Muscle layer of colon (tissue), 2 donors: Measurements from ENCODE around the gene ZDHHC4.

Experiments used
- H3K27ac ChIP-seq: one replicate; pipeline ENCODE4 v1.7.0; 2013; ENCODE audit warnings: low read depth, mild to moderate bottlenecking, low read length, moderate library complexity
- H3K27me3 ChIP-seq, 2 donors: one replicate each; pipeline ENCODE4 v1.7.0; 2013; ENCODE audit warnings: low read length in 2 of 2, mild to moderate bottlenecking in 2 of 2; ENCODE audit not compliant: insufficient read depth in 2 of 2, control insufficient read depth in 1 of 2
- H3K36me3 ChIP-seq: one replicate; pipeline ENCODE4 v1.7.0; 2013; ENCODE audit warnings: mild to moderate bottlenecking, low read length; ENCODE audit not compliant: insufficient read depth
- H3K4me1 ChIP-seq: one replicate; pipeline ENCODE4 v1.7.0; 2013; ENCODE audit warnings: mild to moderate bottlenecking, low read length; ENCODE audit not compliant: insufficient read depth
- H3K4me3 ChIP-seq, 2 donors: one replicate each; pipeline ENCODE4 v1.7.0; 2013; ENCODE audit warnings: low read length in 2 of 2, low read depth in 1 of 2, mild to moderate bottlenecking in 1 of 2, moderate library complexity in 1 of 2
- H3K9ac ChIP-seq: one replicate; pipeline ENCODE4 v1.7.0; 2013; ENCODE audit warnings: low read length
- H3K9me3 ChIP-seq: one replicate; pipeline ENCODE4 v1.7.0; 2013; ENCODE audit warnings: mild to moderate bottlenecking, low read length
- donor health status: abdominal sarcoma.
- donor health status: Adenocarcinoma of cecum.

Gene ZDHHC4

DNA sequence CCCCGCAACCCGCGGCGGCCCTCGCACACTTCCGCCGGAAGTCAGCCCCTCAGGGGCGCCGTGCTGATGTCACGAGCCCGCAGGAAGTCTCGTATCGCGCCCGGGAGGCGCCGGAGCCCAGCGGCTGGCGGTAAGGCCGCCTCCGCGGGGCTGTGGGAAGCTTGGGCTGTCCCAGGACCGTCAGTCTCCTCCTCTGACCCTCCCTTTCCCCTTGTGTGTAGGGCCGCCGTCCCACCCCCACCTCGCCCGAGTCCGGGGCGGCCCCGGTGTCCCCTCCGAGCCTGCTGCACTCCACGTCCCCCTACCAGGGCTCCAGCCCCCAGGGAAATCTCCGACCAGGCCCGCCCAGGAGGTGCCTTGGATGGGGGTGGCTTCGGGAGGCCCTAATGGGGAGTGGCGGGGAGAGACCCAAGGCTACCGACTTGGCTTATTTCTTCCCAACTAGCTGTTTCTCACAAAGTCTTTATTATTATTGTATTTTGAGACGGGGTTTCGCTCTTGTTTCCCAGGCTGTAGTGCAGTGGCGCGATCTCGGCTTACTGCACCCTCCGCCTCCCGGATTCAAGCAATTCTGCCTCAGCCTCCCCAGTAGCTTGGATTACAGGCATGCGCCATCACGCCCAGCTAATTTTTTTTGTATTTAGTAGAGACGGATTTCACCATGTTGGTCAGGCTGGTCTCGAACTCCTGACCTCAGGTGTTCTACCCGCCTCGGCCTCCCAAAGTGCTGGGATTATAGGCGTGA is at the start of gene ZDHHC4:
ZDHHC4 (plus strand) TSS at position 86 of the 745 bp plus-strand sequence. CDS start 3,108 bp downstream, outside the sequence.
- no peaks in the 10 kb centered on the region for H3K9me3 ChIP-seq
- H3K27me3 ChIP-seq: no peaks in the 10 kb centered on the region
- peak within 1 kb of the TSS; percentile 49 for H3K9ac ChIP-seq
- peaks cover 23% of the 10 kb centered on the region for H3K36me3 ChIP-seq
- peak within 1 kb of the TSS; percentile 62 to 87 for H3K4me3 ChIP-seq
- H3K4me1 ChIP-seq: peaks cover 4% of the 10 kb centered on the region
- H3K27ac ChIP-seq: peak within 1 kb of the TSS; percentile 91

DNA sequence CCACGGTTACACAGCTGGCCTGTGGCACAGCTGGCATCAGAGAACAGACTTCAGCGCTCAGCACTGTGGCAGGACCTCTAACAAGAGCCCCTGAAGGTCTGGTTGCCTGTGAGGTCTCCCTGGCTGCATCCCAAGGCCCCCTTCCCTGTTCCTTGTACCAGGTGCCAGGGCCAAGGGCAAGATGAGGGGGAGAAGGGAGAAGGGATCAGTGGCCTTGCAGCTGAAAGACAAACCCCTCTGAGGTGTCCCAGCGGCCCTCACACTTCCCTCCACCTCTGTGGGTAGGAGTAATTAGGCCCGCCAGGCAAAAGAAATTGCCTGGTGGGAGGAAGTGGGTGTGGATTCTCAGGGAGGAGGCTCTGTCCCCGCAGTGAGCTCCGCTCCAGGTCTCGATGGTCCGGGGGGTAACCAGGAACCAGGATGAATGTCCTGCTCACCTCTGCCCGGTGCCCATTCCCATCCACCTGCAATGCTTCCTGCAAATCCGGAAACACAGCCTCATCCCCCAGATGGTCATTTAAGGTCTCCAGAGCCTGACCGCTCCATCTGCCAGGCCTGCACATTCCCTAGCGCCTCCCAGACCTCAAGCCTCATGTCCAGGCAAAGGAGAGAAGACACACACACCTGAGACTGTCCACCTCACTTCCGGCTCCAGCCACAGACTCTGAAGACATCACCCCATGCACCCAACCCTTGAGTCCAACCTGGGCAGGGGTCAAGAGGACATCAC is 48.7 kb upstream of the ZDHHC4 start:
- Histone ChIP-seq H3K4me1 (no peaks in the 10 kb centered on the region), H3K27me3 (peaks cover 6 to 30% of the 10 kb centered on the region in 2 donors), H3K27ac (no peak overlapping the region), H3K36me3 (no peaks in the 10 kb centered on the region), H3K4me3 (no peak overlapping the region), H3K9ac (no peak overlapping the region), H3K9me3 (no peaks in the 10 kb centered on the region)

DNA sequence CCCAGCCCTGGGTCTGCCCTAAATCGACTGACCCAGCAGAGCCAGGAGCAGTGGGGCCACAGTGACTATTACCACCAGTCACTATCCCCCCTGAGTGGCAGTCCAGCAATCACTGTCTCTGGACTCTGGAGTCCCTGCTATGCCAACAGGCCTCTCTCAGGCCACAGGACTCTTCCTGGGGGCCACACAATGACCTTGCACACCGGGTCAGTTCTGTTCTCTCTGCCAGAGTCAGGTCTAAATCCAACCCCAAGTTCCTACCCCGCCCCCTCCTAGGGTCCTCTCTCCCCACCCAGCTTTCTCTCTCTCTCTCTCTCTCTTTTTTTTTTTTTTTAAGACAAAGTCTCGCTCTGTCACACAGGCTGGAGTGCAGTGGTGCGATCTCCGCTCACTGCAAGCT is 47.6 kb upstream of the ZDHHC4 start:
- Histone ChIP-seq H3K4me1 (no peaks in the 10 kb centered on the region), H3K36me3 (no peaks in the 10 kb centered on the region), H3K9ac (no peak overlapping the region), H3K27me3 (peaks cover 6 to 28% of the 10 kb centered on the region in 2 donors), H3K27ac (no peak overlapping the region), H3K4me3 (no peak overlapping the region), H3K9me3 (no peaks in the 10 kb centered on the region)

DNA sequence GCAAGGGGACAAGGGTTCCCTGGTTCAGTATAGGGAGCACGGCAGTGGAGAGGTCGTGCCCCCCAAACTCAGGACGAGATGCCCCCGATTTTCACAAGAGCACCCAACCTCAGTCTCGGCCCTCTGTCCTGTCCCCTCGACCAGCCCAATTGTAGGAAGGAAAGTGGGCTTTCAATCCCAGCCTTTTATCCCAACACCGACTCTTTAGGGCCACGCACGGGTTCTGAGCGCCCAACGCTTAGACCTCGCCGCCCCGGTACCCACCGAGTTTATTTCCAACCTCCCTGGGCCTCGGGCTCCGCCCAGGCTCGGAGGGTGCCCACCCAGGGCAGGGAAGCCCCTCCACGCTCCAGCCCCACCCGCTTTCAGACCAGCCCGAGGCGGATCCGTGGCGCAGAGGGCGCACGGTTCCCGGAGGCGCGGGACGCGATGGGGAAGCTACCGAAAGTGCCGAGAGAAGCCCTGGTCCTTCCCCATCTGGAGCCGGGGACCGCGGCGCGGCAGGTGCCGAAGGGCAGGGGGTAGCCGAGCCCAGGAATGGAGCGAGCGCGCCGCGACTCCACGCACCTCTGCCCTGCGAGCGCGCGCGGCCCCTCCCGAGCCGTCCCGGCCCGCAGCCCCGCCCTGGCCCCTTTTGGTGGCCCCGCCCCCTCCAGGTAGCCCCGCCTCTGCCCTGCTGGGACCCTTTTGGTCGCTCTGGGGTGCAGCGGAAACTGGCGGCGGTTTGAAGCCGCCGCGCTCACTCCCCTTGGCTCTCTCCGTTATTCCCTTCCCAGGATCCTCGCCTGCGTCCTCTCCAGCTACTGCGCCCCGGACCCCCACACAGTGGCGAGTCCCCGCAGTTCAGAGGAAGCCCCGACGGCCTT is 46.4 kb upstream of the ZDHHC4 start:
- Histone ChIP-seq H3K4me1 (no peaks in the 10 kb centered on the region), H3K27me3 (peaks cover 6 to 30% of the 10 kb centered on the region in 2 donors), H3K36me3 (no peaks in the 10 kb centered on the region), H3K9ac (no peak overlapping the region), H3K4me3 (no peak overlapping the region), H3K9me3 (no peaks in the 10 kb centered on the region), H3K27ac (no peak overlapping the region)

DNA sequence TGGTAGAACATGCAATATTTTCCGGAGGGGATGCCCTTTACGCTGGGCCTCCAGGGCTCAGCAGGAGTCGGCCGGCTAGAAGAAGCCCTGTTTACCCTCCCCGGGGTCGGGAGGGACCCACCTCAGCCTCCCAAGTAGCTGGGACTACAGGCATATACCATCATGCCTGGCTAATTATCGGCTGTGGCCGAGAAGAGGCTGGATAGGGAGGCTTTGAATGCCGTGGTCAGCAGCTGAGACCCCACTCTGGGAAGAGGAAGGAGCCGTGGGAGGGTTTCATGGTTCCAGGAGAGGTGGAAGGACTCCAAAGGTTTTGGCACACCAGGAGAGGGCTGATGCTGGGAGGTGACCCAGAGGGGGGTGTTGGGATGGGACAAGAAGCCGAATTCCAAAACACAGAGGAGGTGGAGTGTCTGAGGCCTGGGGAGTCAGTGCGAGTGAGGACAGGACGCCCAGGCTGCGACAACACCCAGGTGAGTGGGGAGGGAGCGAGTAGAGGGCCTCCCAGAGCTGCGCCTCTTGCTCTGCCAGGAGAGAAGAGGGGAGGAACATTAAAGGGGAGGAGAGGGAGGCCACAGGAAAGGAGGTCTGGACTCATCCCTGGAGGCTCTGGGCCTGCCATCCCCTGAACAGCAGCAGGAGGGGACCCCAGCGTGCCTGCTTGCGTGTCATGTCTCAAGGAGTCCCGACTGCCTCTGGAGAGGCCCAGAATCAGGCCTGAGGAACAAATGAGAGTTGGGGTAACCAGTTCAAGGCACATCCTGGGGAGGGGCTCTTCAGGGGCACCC is 45.6 kb upstream of the ZDHHC4 start:
- H3K27me3 ChIP-seq: peaks cover 6 to 33% of the 10 kb centered on the region in 2 donors
- H3K27ac ChIP-seq: no peak overlapping the region
- no peaks in the 10 kb centered on the region for H3K36me3 ChIP-seq
- H3K4me3 ChIP-seq: no peak overlapping the region
- H3K9me3 ChIP-seq: no peaks in the 10 kb centered on the region
- H3K9ac ChIP-seq: no peak overlapping the region
- H3K4me1 ChIP-seq: no peaks in the 10 kb centered on the region

DNA sequence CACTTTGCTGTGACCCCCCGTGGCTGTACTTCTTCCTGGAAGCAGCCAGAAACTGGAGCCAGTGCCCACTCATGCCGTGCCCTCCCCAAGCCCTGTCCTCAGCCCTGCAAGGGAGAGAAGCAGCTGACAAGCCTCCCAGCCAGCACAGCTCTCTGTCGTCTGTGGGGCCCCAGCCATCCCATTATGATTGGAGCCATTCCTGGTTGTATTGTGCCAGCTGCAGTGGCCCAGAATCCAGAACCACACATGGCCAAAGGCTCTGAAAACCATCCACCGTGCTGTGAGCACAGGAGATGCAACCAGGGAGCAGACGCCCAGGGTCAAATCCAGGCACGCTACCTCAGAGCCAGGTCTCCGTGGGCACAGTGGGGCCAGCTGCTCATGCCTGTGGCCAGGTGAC is 44.7 kb upstream of the ZDHHC4 start:
- no peak overlapping the region for H3K9ac ChIP-seq
- no peaks in the 10 kb centered on the region for H3K9me3 ChIP-seq
- no peak overlapping the region for H3K4me3 ChIP-seq
- no peak overlapping the region for H3K27ac ChIP-seq
- H3K36me3 ChIP-seq: no peaks in the 10 kb centered on the region
- H3K4me1 ChIP-seq: no peaks in the 10 kb centered on the region
- H3K27me3 ChIP-seq: peaks cover 0 to 26% of the 10 kb centered on the region in 2 donors

DNA sequence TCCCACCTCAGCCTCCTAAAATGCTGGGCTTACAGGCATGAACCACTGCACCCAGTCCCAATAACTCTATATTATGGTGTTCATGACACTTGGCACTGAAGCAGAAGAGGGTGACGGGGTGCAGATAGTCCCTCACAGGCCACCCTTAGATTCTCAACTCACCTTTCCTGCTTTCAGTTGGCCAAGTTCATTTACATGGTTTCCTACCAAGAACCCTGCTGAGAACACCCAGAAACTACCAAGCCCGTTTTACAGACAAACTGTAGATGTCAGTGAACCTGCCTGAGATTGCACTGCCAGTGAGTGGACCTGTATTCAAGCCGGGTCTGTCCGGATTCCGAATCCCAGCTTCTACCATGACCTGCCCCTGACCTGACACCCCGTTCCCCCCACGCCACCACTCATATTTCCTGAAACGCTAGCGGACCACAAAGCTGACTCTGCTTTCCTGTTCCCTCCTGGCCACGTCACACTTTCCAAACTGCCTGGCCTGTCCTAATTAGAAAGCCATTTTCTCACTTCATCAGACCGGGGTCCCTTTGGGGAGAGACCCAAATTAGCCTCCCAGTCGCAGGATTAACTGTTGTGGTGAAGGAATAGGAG is 43.3 kb upstream of the ZDHHC4 start:
- H3K4me3 ChIP-seq: no peak overlapping the region
- no peaks in the 10 kb centered on the region for H3K4me1 ChIP-seq
- peaks cover 0 to 32% of the 10 kb centered on the region in 2 donors for H3K27me3 ChIP-seq
- H3K9me3 ChIP-seq: no peaks in the 10 kb centered on the region
- H3K9ac ChIP-seq: no peak overlapping the region
- no peak overlapping the region for H3K27ac ChIP-seq
- H3K36me3 ChIP-seq: no peaks in the 10 kb centered on the region

DNA sequence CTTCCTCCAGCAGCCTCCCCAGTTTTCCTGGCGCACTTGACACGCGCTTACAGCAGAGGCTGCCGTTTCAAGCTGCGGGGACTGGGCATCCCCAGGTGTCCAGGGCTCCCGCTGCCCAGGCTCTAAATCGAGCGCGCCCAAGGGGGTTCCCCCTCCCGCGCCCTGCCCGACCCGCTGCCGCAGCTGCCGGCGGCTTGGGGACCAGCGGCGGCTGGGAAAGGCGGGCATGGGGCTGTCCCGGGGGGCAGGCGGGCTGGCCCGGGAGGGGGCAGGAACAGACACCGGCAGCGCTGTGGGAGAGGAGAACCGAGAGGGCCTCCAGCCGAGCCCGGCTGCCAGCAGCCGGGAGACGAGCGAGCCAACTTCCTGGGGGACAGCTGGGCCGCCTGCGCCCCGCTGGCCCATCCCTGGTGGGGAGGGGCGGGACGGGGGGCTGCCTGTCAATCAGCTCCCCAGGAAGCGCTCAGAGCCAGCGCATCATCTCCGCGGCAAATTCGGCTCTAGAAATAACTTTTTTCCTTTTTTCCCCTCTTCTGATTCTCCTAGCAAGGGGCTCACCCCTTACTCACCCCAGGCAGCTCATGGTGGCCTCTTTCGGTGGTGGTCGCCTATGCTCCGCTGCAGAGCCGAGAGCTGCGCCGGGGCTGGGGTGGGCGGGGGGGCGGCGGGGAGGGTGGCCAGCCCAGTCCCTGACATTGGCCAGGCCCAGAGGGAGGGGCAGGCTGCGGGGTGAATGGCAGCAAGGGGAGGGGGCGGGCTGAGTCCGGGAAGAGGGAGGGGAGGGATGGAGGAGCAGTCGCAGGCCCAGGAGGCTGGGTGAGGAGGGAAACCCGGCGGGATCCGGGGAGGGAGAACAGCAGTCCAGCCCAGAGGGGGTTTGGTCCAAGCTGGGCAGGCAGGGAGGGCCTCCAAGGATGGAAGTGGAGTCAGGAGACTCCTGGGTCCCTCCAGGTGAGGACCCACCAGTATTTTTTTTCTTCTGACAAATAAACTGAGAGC is 40.7 kb upstream of the ZDHHC4 start:
- Histone ChIP-seq H3K27me3 (peaks cover 0 to 29% of the 10 kb centered on the region in 2 donors), H3K9me3 (no peaks in the 10 kb centered on the region), H3K27ac (no peak overlapping the region), H3K4me1 (no peaks in the 10 kb centered on the region), H3K4me3 (no peak overlapping the region), H3K9ac (no peak overlapping the region), H3K36me3 (no peaks in the 10 kb centered on the region)

DNA sequence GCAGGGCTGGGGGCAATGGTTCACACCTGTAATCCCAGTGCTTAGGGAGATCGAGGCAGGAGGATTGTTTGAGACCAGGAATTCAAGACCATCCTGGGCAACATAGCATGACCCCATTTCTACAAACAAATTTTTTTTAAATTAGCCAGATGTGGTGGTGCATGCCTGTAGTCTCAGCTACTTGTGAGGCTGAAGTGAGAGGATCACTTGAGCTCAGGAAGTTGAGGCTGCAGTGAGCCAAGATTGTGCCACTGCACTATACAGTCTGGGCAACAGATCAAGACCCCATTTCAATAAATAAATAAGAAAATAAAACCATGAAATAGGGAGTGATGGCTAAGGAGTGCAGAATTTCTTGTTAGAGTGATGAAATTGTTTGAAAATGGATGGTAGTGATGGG is 34.9 kb upstream of the ZDHHC4 start:
- H3K9ac ChIP-seq: no peak overlapping the region
- H3K27me3 ChIP-seq: peaks cover 0 to 15% of the 10 kb centered on the region in 2 donors
- H3K36me3 ChIP-seq: no peaks in the 10 kb centered on the region
- no peak overlapping the region for H3K27ac ChIP-seq
- H3K4me1 ChIP-seq: no peaks in the 10 kb centered on the region
- no peaks in the 10 kb centered on the region for H3K9me3 ChIP-seq
- no peak overlapping the region for H3K4me3 ChIP-seq
